Upper lobe of left lung (tissue), 6 donors: ENCODE data around the gene GMDS. TPM values are rescaled to one million over a fixed set of nuclear protein-coding genes. Genes with fewer than 3 reads are reported as not detected.

ENCODE experiments used
- ATAC-seq, 2 donors: fragments of 200-7000 bp; cut with Tn5 transposase; one replicate each; pipeline ENCODE4 v1.9.1; 2022; ENCODE audit warnings: mild to moderate bottlenecking in 2 of 2, moderate library complexity in 2 of 2; ENCODE audit not compliant: low FRiP score in 2 of 2
- DNase-seq, 2 donors: peaks; one replicate each; pipeline ENCODE4 v3.0.0-alpha.2; 2019 to 2020
- H3K27ac ChIP-seq, 4 donors: fragments of 200-600 bp; sonication (generic); one replicate each; pipeline ENCODE4 v1.5.1; 2016 to 2019
- H3K27me3 ChIP-seq, 4 donors: fragments of 200-600 bp; sonication (generic); one replicate each; pipeline ENCODE4 v1.5.1; 2017 to 2019
- H3K36me3 ChIP-seq, 4 donors: fragments of 200-600 bp; sonication (generic); one replicate each; pipeline ENCODE4 v1.5.1; 2016 to 2019
- H3K4me1 ChIP-seq, 4 donors: fragments of 200-600 bp; sonication (generic); one replicate each; pipeline ENCODE4 v1.5.1; 2018 to 2019
- H3K4me3 ChIP-seq, 4 donors: fragments of 200-600 bp; sonication (generic); one replicate each; pipeline ENCODE4 v1.5.1; 2017 to 2019; ENCODE audit warnings: mild to moderate bottlenecking in 2 of 4, moderate library complexity in 1 of 4
- H3K9me3 ChIP-seq, 4 donors: fragments of 200-600 bp; sonication (generic); one replicate each; pipeline ENCODE4 v1.5.1; 2018 to 2019
- EP300 ChIP-seq, 4 donors: sonication (generic); formaldehyde crosslinking; IDR thresholded peaks; one replicate each; pipeline ENCODE4 v1.5.1; 2017; ENCODE audit warnings: antibody characterized with exemption in 4 of 4, control low read depth in 2 of 4
- POLR2A ChIP-seq, 4 donors: fragments of 450-650 bp; IDR thresholded peaks; one replicate each; pipeline ENCODE4 v1.5.1; 2016 to 2017; ENCODE audit warnings: antibody characterized with exemption in 4 of 4, mild to moderate bottlenecking in 2 of 4
- POLR2AphosphoS5 ChIP-seq, 2 donors: sonication (generic); formaldehyde crosslinking; IDR thresholded peaks; one replicate each; pipeline ENCODE4 v1.5.1; 2017; ENCODE audit warnings: antibody characterized with exemption in 2 of 2
- WGBS, 2 donors: methylation state at CpG; one replicate each; pipeline ENCODE4 v1.1.5; 2017 to 2018; 5-methylcytosine and 5-hydroxymethylcytosine counted together
- total RNA-seq, 6 donors: library from RNA; depleted of rRNA in 4 of 6; stranded (reverse); fragments of >200 nt in 4 of 6; gene quantifications; one replicate each; pipeline versions ENCODE4 v1.1.0 to v1.2.1, GENCODE V29; 2016 to 2021
- TF ChIP-seq, protein P1 (sequence below), 6 experiments: fragments of 450-650 bp in 4 of 6; fragments of 200-600 bp in 2 of 6; sonication (generic) in 2 of 6; IDR thresholded peaks; one replicate each; pipeline ENCODE4 v1.5.1; 2016 to 2019; ENCODE audit warnings: antibody characterized with exemption in 6 of 6
- donor health status: DM: no; HTN: no; CAD: no; lungs with moderate emphysema.
- donor health status: DM: no; HTN: yes; CAD: no; lungs with severe emphysema.

GMDS gene
- total RNA-seq, 6 donors from 2014 or later, result 7.6 to 17.8 (median 14.1) TPM

DNA sequence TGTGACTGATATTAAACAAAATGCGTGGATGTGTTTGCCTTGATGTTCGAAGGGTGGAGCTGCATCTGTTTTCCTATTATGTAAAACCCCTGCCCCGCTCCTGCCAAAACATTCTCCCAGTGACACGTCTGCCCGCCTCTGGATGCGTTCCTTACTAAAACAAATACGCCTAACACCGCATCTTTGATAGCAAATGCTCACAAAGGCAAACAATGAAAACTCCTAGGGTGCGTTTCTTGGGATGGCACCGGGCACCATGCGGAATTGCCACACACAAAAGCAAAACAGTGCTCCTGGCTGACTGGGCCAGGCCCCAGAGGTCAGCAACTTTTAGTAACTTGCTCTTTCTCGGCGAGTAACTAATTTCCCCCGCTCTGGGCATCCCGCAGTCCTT, 644.6 kb downstream of the GMDS start:
- no peak overlapping the region for H3K27ac ChIP-seq
- peaks cover 20 to 35% (median 27%) of the 10 kb centered on the region in 4 donors for H3K4me1 ChIP-seq
- TF ChIP-seq EP300 (IDR thresholded peaks at IDR 0.05), result no peak
- no peak for TF ChIP-seq POLR2A (IDR thresholded peaks at IDR 0.05)
- TF ChIP-seq, protein P1, sequence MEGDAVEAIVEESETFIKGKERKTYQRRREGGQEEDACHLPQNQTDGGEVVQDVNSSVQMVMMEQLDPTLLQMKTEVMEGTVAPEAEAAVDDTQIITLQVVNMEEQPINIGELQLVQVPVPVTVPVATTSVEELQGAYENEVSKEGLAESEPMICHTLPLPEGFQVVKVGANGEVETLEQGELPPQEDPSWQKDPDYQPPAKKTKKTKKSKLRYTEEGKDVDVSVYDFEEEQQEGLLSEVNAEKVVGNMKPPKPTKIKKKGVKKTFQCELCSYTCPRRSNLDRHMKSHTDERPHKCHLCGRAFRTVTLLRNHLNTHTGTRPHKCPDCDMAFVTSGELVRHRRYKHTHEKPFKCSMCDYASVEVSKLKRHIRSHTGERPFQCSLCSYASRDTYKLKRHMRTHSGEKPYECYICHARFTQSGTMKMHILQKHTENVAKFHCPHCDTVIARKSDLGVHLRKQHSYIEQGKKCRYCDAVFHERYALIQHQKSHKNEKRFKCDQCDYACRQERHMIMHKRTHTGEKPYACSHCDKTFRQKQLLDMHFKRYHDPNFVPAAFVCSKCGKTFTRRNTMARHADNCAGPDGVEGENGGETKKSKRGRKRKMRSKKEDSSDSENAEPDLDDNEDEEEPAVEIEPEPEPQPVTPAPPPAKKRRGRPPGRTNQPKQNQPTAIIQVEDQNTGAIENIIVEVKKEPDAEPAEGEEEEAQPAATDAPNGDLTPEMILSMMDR (IDR thresholded peaks at IDR 0.05), result no peak
- no peak for TF ChIP-seq POLR2AphosphoS5 (IDR thresholded peaks at IDR 0.05)
- no peaks in the 10 kb centered on the region for H3K9me3 ChIP-seq
- DNase-seq, result no peak
- peaks cover 0 to 45% (median 27%) of the 10 kb centered on the region in 4 donors for H3K27me3 ChIP-seq
- no peaks in the 10 kb centered on the region for H3K36me3 ChIP-seq
- no peak overlapping the region for H3K4me3 ChIP-seq
- ATAC-seq, result no peak
- 46 to 49% methylated on average over 14 to 15 of the region's 15 CpGs for WGBS, 2 donors

- Histone ChIP-seq H3K36me3 (no peaks in the 10 kb centered on the region), H3K4me3 (no peak overlapping the region), H3K27me3 (peaks cover 0 to 39% (median 23%) of the 10 kb centered on the region in 4 donors), H3K4me1 (peaks cover 19 to 32% (median 23%) of the 10 kb centered on the region in 4 donors), H3K9me3 (no peaks in the 10 kb centered on the region), H3K27ac (no peak overlapping the region)
- WGBS, 2 donors, result 69 to 73% methylated on average over 3 of the region's 3 CpGs
- ATAC-seq, result no peak
- TF ChIP-seq POLR2AphosphoS5 (IDR thresholded peaks at IDR 0.05), result no peak
- TF ChIP-seq, protein P1 (IDR thresholded peaks at IDR 0.05), result no peak
- TF ChIP-seq POLR2A (IDR thresholded peaks at IDR 0.05), result no peak
- no peak for TF ChIP-seq EP300 (IDR thresholded peaks at IDR 0.05)
- DNase-seq, result no peak
Observed at GRCh38 chr6:1600063-1600763, 645.2 kb downstream of the GMDS start.

DNA sequence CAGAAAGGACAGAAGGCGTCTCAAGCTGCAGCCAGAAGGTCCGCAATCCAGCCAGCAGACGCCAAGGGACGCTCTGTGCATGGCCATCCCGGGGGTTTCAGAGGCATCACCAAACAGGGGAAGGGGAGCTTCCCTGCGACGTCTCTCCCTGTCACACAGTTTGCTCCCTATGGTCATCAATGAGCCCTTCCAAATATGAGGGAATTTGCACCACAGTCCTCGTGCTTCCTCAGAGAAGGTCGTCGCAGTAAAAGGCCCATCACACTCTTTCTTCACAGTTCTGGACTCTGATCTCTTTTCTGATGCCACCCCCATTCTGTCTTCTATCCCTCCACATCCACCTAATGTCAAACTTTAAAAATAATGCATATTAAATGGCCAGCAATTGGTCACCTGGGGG, 645.9 kb downstream of the GMDS start:
- H3K4me3 ChIP-seq, result no peak overlapping the region
- whole genome bisulfite sequencing, 2 donors, result 87 to 94% methylated on average over 10 of the region's 10 CpGs
- no peaks in the 10 kb centered on the region for H3K9me3 ChIP-seq
- DNase-seq (no peak), ATAC-seq (no peak)
- peaks cover 11 to 24% (median 16%) of the 10 kb centered on the region in 4 donors for H3K4me1 ChIP-seq
- H3K36me3 ChIP-seq, result no peaks in the 10 kb centered on the region
- TF ChIP-seq, protein P1 (IDR thresholded peaks at IDR 0.05), result no peak
- H3K27me3 ChIP-seq, result peaks cover 0 to 32% (median 17%) of the 10 kb centered on the region in 4 donors
- no peak overlapping the region for H3K27ac ChIP-seq

GRCh38 chr6:1598886-1599285, 646.5 kb downstream of the GMDS start:
- DNase-seq (no peak), ATAC-seq (no peak)
- Histone ChIP-seq H3K27me3 (peaks cover 0 to 27% (median 12%) of the 10 kb centered on the region in 4 donors), H3K4me3 (no peak overlapping the region), H3K36me3 (no peaks in the 10 kb centered on the region), H3K9me3 (no peaks in the 10 kb centered on the region), H3K4me1 (peaks cover 6 to 18% (median 11%) of the 10 kb centered on the region in 4 donors), H3K27ac (no peak overlapping the region)
- WGBS, 2 donors, result 90 to 91% methylated on average over 22 to 24 of the region's 24 CpGs
- TF ChIP-seq POLR2AphosphoS5 (IDR thresholded peaks at IDR 0.05), result no peak
- TF ChIP-seq EP300 (IDR thresholded peaks at IDR 0.05), result no peak
- TF ChIP-seq POLR2A (IDR thresholded peaks at IDR 0.05), result no peak
- TF ChIP-seq, protein P1 (IDR thresholded peaks at IDR 0.05), result no peak

DNA sequence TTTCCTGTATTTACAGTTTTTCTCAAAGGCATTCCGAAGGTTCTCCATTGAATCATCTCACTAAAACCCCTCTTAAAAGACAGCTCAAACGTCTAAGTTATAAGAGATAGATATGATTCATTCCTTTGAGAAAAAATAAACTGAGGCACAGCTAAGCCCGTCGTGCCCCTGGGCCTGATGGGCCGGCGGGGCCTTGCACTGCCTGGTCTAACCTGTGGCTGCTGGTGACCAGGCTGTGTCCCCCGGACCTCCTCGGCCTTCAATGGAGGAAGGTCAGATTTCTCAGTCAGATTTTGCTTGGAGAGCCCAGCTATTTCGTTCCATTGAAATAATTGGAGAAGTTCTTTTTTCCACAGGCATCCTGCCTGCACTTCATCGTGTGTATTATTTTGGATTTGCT, 647.0 kb downstream of the GMDS start:
- no peak for ATAC-seq
- DNase-seq, result no peak
- 87 to 90% methylated on average over 10 of the region's 10 CpGs for WGBS, 2 donors
- Histone ChIP-seq H3K4me1 (peaks cover 6 to 16% (median 10%) of the 10 kb centered on the region in 4 donors), H3K36me3 (no peaks in the 10 kb centered on the region), H3K9me3 (no peaks in the 10 kb centered on the region), H3K27me3 (peaks cover 0 to 23% (median 9%) of the 10 kb centered on the region in 4 donors), H3K27ac (no peak overlapping the region), H3K4me3 (no peak overlapping the region)
- TF ChIP-seq POLR2AphosphoS5 (IDR thresholded peaks at IDR 0.05) (no peak), EP300 (IDR thresholded peaks at IDR 0.05) (no peak), POLR2A (IDR thresholded peaks at IDR 0.05) (no peak)
- TF ChIP-seq, protein P1 (IDR thresholded peaks at IDR 0.05), result no peak
